GM12874 (cell line): ENCODE measurements around the gene FAM149B1.

Experiments used
- CTCF ChIP-seq: IDR thresholded peaks from 2 replicates; pipeline ENCODE4 v1.5.1; 2011; ENCODE audit warnings: low read depth, mild to moderate bottlenecking, control low read depth, low read length, moderate library complexity; ENCODE audit not compliant: insufficient read depth

Gene FAM149B1

GRCh38 chr10:73248259-73248724 lies 80.4 kb downstream of the FAM149B1 start:
- no peak for TF ChIP-seq CTCF

- TF ChIP-seq CTCF = no peak
Measured at GRCh38 chr10:73251683-73252444, 83.9 kb downstream of the FAM149B1 start.

GRCh38 chr10:73252445-73253224 lies 84.7 kb downstream of the FAM149B1 start, which contains the start of gene MRPS16:
TSS of gene MRPS16 (minus strand) at chr10:73252644. CDS start at chr10:73252482, 162 bp downstream.
- no peak for TF ChIP-seq CTCF

- TF ChIP-seq CTCF = peak; percentile 5; the same call in 1 of the 2 replicates
Measured at GRCh38 chr10:73253225-73253555, 85.3 kb downstream of the FAM149B1 start.

GRCh38 chr10:73261362-73261995 lies 93.6 kb downstream of the FAM149B1 start:
- TF ChIP-seq CTCF = no peak

- no peak for TF ChIP-seq CTCF
Measured at GRCh38 chr10:73262105-73262730, 94.3 kb downstream of the FAM149B1 start.
